Activated CD4-positive, alpha-beta memory T cell treated with anti-CD3 and anti-CD28 coated beads, Interleukin-2, amount 10 ng/mL, durations not matched to agents 7 days and 5 days (primary cell): Measurements from ENCODE around the gene GRB2. TPM values are rescaled to one million over a fixed set of nuclear protein-coding genes. Genes with fewer than 3 reads are reported as not detected.
"Not testable (repeated sequence)": the region's sequence is repeated elsewhere in the genome, so short reads cannot be mapped to it uniquely, and the experiment has no call there.

Source experiments
- CTCF ChIA-PET: fragments of 350-600 bp; sonication (Branson Sonifier 250); formaldehyde crosslinking; loops from one replicate; lab custom pipeline; 2021; ENCODE audit warnings: antibody characterized with exemption, inconsistent platforms; lab: Charles Lee
- POLR2A ChIA-PET: fragments of 350-600 bp; sonication (Branson Sonifier 250); formaldehyde crosslinking; loops from one replicate; lab custom pipeline; 2021; ENCODE audit warnings: antibody characterized with exemption; lab: Charles Lee
- DNase-seq: peaks from one replicate; pipeline ENCODE4 v3.0.0-alpha.2; 2020
- H3K27ac Mint-ChIP-seq: one replicate; pipeline ENCODE4 v1.8.0; 2021; ENCODE audit warnings: mild to moderate bottlenecking, mixed read lengths
- H3K27me3 Mint-ChIP-seq: one replicate; pipeline ENCODE4 v1.8.0; 2021; ENCODE audit warnings: mixed read lengths
- H3K36me3 Mint-ChIP-seq: one replicate; pipeline ENCODE4 v1.8.0; 2021; ENCODE audit warnings: low read depth, mixed read lengths
- H3K4me1 Mint-ChIP-seq: one replicate; pipeline ENCODE4 v1.8.0; 2021; ENCODE audit warnings: mixed read lengths
- H3K4me3 Mint-ChIP-seq: one replicate; pipeline ENCODE4 v1.8.0; 2021; ENCODE audit warnings: mild to moderate bottlenecking, mixed read lengths
- H3K9me3 Mint-ChIP-seq: one replicate; pipeline ENCODE4 v1.8.0; 2021; ENCODE audit warnings: mixed read lengths
- total RNA-seq, 2 experiments: library from RNA; stranded (reverse); gene quantifications; one replicate each; pipeline ENCODE4 v1.2.3, GENCODE V29; 2021

The GRB2 gene
- total RNA-seq, 2 experiments from 2014 or later = 130 to 132 TPM

DNA sequence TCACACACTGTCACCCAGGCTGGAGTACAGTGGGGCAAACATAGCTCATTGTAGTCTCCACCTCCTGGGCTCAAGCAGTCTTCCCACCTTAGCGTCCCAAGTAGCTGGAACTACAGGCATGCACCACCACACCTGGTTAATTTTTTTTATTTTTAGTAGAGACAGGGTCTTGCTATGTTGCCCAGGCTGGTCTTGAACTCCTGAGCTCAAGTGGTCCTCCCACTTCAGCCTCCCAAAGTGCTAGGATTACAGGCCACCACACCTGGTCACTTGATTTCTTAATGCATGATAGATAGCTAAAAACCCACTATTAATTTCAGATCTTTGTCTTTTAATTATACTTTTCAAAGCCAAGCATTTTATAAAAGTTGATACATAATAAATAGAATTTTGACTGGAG lies 26.1 kb downstream of the GRB2 start:
- POLR2A ChIA-PET = interaction anchor here (1.1 to 1.8 kb wide), 3 partner anchors 16 to 63 kb away, joined by 3 to 6 read pairs (median 5); partner anchors contain the start of gene GRB2
- not testable (repeated sequence) for H3K4me1 Mint-ChIP-seq, H3K4me3 Mint-ChIP-seq, H3K9me3 Mint-ChIP-seq, H3K27me3 Mint-ChIP-seq, DNase-seq, H3K27ac Mint-ChIP-seq
- CTCF ChIA-PET = interaction anchor here (0.7 to 1.8 kb wide), 8 partner anchors 14 to 143 kb away, joined by 3 to 8 read pairs (median 4); partner anchors contain the start of genes MIF4GD and SLC25A19
- peaks cover 17% of the 10 kb centered on the region for H3K36me3 Mint-ChIP-seq

DNA sequence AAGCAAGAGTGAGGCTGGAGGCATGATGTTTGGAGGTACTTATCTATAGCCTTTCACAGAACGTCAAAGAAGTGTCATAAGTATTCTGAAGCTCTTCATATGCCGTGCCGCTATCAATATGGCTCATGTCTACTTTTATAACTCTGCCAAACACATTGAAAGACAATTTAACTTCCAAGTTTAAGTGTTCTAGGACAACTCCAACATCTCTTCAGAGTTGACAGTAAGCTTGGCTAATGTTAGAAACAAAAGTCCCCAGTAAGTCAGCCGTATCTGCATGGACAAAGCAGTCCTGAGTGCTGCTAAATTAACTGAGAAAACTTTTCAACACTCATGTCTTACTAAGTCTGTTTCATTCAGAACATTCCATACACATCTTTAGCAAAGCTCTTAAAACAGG lies 32.2 kb downstream of the GRB2 start:
- Mint-ChIP-seq H3K4me1 (peaks cover 39% of the 10 kb centered on the region), H3K36me3 (peaks cover 33% of the 10 kb centered on the region), H3K4me3 (no peak overlapping the region), H3K9me3 (no peaks in the 10 kb centered on the region), H3K27me3 (no peaks in the 10 kb centered on the region), H3K27ac (no peak overlapping the region)
- DNase-seq = no peak
- CTCF ChIA-PET = interaction anchor here (0.6 to 2.5 kb wide), 3 partner anchors 11 to 51 kb away, joined by 3 to 18 read pairs (median 5); no protein-coding TSS in a partner anchor
- POLR2A ChIA-PET = interaction anchor here (0.9 to 1.3 kb wide), 4 partner anchors 15 to 32 kb away, joined by 3 to 4 read pairs (median 3); partner anchors contain the start of gene GRB2

DNA sequence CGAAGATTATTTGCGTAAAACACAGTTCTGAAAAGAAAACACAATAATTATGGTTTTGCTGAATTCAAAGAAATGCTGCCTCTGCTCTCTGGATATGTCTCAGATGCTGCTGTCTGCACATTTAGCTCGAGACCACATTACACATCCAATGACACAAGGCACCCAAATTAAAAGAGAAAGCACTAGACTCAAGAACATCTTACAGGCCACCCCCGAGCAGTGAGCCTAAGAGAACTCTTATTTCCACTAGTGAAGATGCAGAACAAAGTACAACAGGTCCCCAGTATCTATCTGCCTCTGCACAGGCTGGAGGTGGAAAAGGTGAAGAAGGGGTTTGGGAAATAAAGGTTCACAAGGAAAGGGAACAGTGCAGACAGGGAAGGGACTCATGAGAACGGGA lies 33.5 kb downstream of the GRB2 start:
- H3K27me3 Mint-ChIP-seq = no peaks in the 10 kb centered on the region

DNA sequence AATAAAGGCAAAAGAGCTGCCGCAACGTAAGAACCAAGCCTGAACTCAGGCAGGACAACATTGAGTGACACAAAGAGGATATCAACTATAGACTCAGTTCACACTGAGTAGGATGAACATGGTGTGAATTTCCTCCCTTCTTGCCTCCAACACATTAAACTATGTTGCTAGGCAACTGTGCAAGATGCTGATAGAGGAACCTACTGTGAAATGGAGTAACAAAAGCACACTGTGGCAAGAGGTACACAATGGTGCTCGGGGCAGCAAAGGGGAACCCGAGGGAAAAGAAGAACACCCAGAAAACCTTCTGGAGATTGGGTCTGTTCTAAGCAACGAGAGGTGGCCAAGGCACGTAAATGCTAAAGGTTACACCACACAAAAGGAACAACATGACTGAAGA lies 34.1 kb downstream of the GRB2 start:
- Mint-ChIP-seq H3K4me3 (no peak overlapping the region), H3K27me3 (no peaks in the 10 kb centered on the region), H3K4me1 (peaks cover 55% of the 10 kb centered on the region), H3K9me3 (no peaks in the 10 kb centered on the region), H3K27ac (peak overlapping the region; percentile 41), H3K36me3 (peaks cover 28% of the 10 kb centered on the region)
- POLR2A ChIA-PET = no interaction called here
- CTCF ChIA-PET = interaction anchor here (0.6 to 2.5 kb wide), 3 partner anchors 30 to 100 kb away, joined by 3 to 18 read pairs (median 4); partner anchors contain the start of gene MIF4GD
- DNase-seq = no peak

More for the DNA sequence above, 33.5 kb downstream of the GRB2 start:
- Mint-ChIP-seq H3K36me3 (peaks cover 33% of the 10 kb centered on the region), H3K4me1 (peaks cover 50% of the 10 kb centered on the region), H3K9me3 (no peaks in the 10 kb centered on the region), H3K4me3 (no peak overlapping the region), H3K27ac (peak overlapping the region; percentile 44)
- DNase-seq = no peak
- ChIA-PET CTCF (interaction anchor here (0.6 to 2.5 kb wide), 3 partner anchors 29 to 101 kb away, joined by 3 to 18 read pairs (median 4); partner anchors contain the start of gene MIF4GD), POLR2A (interaction anchor here (1.3 kb wide), 1 partner anchor 24 kb away, joined by 3 read pairs; no protein-coding TSS in a partner anchor)

DNA sequence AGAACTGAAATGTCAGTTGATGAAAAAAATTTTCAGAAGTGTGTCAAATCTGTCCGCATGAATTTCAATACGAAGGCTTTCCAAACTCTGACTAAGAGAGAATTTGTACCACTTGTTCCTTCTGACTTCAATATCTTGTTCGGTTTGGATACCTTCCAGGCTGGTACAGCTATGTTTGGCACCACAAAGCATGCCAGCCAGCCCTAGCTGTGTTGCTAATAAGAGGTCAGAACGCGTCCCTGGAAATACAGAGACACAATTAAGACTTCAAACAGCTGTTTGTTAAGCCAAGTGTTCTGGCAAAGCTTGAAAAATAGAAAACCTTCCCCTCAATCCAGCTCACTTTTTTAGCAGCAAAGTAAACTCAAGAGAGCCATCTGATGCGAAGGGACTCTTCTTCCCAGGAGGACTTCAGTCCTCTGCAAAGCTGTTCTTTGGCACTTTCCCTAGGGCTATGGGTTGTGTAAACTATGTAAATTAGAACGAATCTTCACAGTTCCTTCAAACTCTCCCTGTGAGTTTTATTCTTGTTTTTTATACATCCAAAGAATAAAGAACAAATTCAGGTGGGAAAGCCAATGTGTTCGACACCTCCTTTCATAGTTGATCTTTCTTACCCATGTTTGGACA lies 35.1 kb downstream of the GRB2 start:
- Mint-ChIP-seq H3K27ac (no peak overlapping the region), H3K27me3 (no peaks in the 10 kb centered on the region), H3K4me1 (peaks cover 65% of the 10 kb centered on the region), H3K4me3 (no peak overlapping the region), H3K9me3 (no peaks in the 10 kb centered on the region), H3K36me3 (peaks cover 26% of the 10 kb centered on the region)
- no peak for DNase-seq
- CTCF ChIA-PET = interaction anchor here (0.6 to 1.4 kb wide), 3 partner anchors 10 to 238 kb away, joined by 3 to 4 read pairs (median 3); no protein-coding TSS in a partner anchor
- POLR2A ChIA-PET = interaction anchor here (0.7 kb wide), 1 partner anchor 32 kb away, joined by 3 read pairs; no protein-coding TSS in a partner anchor

DNA sequence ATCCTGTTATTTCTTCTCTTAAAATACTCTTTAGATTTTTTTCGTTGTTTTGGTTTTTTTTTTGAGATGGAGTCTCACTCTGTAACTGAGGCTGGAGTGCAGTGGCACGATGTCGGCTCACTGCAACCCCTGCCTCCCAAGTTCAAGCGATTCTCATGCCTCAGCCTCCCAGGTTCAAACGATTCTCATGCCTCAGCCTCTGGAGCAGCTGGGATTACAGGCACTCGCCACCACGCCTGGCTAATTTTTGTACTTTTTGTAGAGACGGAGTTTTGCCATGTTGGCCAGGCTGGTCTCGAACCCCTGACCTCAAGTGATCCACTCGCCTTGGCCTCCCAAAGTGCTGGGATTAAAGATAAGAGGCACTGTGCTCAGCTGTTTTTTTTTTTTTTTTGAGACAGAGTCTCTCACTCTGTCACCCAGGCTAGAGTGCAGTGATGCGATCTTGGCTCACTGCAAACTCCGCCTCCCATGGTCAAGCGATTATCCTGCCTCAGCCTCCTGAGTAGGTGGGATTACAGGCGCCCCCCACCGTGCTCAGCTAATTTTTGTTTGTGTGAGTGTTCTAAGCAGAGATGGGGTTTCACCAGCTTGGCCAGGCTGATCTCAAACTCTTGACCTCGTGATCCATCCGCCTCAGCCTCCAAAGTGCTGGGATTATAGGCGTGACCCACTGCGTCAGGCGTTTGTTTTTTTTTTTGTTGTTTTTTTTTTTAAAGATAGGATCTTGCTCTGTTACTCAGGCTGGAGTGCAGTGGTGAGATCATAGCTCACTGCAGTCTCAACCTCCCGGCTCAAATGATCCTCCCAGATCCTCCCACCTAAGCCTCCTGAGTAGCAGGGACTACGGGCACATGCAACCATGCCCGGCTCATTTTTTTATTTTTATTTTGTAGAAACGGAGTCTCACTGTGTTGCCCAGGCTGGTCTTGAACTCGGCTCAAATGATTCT lies 37.4 kb downstream of the GRB2 start:
- not testable (repeated sequence) for H3K9me3 Mint-ChIP-seq, H3K27ac Mint-ChIP-seq, H3K4me3 Mint-ChIP-seq, DNase-seq, H3K27me3 Mint-ChIP-seq
- ChIA-PET CTCF (interaction anchor here (0.6 kb wide), 1 partner anchor 481 kb away, joined by 3 read pairs; no protein-coding TSS in a partner anchor), POLR2A (interaction anchor here (0.6 to 1.5 kb wide), 2 partner anchors 12 to 29 kb away, joined by 3 to 4 read pairs; no protein-coding TSS in a partner anchor)
- Mint-ChIP-seq H3K4me1 (peaks cover 78% of the 10 kb centered on the region), H3K36me3 (peaks cover 15% of the 10 kb centered on the region)

DNA sequence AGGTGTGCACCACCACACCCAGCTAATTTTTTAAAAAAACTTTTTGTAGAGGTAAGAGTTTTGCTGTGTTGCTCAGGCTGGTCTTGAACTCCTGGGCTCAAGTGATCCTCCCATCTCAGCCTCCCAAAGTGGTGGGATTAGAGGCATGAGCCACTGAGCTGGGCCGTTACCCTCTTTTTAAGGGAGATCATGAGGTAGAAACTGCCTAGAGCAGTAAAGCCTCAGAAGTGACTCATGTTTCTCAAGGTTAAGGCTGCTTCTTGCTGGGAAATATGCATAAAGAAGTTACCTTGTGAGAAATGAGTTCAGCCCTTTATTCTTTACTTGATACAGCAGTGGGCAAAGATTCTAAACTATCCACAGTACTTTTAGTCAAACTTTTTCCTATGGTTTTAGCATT lies 38.2 kb downstream of the GRB2 start:
- H3K4me1 Mint-ChIP-seq = peaks cover 77% of the 10 kb centered on the region
- no peaks in the 10 kb centered on the region for H3K9me3 Mint-ChIP-seq
- DNase-seq = no peak
- H3K4me3 Mint-ChIP-seq = no peak overlapping the region
- H3K27ac Mint-ChIP-seq = no peak overlapping the region
- H3K36me3 Mint-ChIP-seq = peaks cover 13% of the 10 kb centered on the region
- H3K27me3 Mint-ChIP-seq = no peaks in the 10 kb centered on the region
- POLR2A ChIA-PET = no interaction called here
- CTCF ChIA-PET = no interaction called here

DNA sequence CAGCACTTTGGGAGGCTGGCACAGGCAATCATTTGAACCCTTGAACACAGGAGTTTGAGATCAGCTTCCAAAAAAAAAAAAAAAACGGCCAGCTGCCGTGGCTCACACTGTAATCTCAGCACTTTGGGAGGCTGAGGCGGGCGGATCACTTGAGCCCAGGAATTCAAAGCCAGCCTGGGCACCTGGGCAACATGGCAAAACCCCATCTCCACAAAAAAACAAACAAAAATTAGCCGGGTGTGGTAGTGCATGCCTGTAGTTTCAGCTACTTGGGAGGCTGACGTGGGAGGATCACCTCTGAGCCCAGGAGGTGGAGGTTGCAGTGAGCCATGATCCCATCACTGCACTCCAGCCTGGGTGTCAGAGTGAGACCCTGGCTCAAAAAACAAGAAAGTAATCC lies 39.0 kb downstream of the GRB2 start:
- Mint-ChIP-seq H3K36me3 (peaks cover 12% of the 10 kb centered on the region), H3K4me3 (no peak overlapping the region), H3K9me3 (no peaks in the 10 kb centered on the region), H3K4me1 (peaks cover 76% of the 10 kb centered on the region), H3K27ac (no peak overlapping the region), H3K27me3 (no peaks in the 10 kb centered on the region)
- POLR2A ChIA-PET = no interaction called here
- CTCF ChIA-PET = interaction anchor here (0.6 kb wide), 1 partner anchor 48 kb away, joined by 3 read pairs; no protein-coding TSS in a partner anchor
- no peak for DNase-seq

DNA sequence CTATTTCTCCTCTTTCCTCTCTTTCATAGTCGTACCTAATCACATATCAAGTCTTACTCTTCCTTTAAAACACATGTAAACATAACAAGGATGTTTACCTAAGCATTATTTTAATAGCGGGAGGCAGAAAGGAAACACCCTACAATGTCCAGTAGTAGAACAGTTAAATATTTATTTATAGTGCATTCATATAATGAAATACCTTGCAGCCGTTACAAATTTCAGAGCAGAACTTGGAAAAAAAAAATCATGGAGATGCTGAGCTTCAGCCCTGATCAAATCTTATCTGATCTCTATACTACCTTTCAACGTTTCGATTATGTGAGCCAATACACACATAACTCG lies 39.6 kb downstream of the GRB2 start:
- no peak for DNase-seq
- H3K9me3 Mint-ChIP-seq = no peaks in the 10 kb centered on the region
- peaks cover 77% of the 10 kb centered on the region for H3K4me1 Mint-ChIP-seq
- ChIA-PET CTCF (interaction anchor here (0.6 kb wide), 1 partner anchor 48 kb away, joined by 3 read pairs; no protein-coding TSS in a partner anchor), POLR2A (no interaction called here)
- H3K27me3 Mint-ChIP-seq = no peaks in the 10 kb centered on the region
- H3K4me3 Mint-ChIP-seq = no peak overlapping the region
- H3K27ac Mint-ChIP-seq = no peak overlapping the region
- peaks cover 8% of the 10 kb centered on the region for H3K36me3 Mint-ChIP-seq

DNA sequence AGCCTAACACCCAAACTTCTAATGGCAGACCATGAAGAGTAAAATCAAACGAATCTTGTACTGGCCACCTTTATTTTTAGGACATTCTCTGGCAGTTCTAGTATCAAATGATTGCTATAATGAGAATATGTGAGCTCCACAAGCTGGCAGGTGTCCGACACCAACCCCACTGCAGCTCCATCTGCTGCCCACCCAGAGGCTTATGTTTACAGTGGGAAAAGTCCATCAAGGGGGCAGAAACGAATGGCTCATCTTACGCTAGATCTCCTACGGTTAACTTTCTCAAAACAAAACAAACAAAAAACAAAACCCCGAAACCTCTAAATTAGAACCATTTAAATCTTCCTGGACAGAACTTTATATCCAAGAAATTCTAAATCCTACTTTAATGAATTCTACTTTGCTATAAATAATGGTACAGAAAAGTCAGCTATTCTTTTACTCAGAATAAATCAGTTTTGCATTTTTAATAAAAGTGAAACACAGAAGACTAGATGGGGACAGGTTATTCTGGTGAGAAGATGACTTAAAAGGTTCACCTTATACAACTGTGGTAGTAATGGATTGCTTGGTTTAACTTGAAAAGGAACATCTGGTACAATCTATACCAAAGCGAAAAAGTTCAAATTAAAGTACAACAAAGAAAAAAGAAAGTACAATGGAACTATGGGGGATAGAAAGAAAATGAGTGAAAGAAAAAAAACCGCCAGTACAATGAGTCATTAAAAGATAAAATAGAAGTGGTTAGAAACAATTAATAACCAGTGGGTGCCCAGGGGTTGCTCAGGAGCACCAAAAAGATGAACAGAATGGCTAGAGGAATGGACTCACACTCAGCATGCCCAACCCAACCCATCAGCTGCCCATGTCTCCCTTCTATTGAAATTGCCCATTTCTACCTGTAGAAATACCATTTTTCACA lies 40.2 kb downstream of the GRB2 start:
- no peaks in the 10 kb centered on the region for H3K9me3 Mint-ChIP-seq
- no peak overlapping the region for H3K4me3 Mint-ChIP-seq
- peaks cover 6% of the 10 kb centered on the region for H3K36me3 Mint-ChIP-seq
- H3K27ac Mint-ChIP-seq = no peak overlapping the region
- H3K4me1 Mint-ChIP-seq = peaks cover 81% of the 10 kb centered on the region
- ChIA-PET POLR2A (no interaction called here), CTCF (no interaction called here)
- no peaks in the 10 kb centered on the region for H3K27me3 Mint-ChIP-seq
- DNase-seq = no peak

DNA sequence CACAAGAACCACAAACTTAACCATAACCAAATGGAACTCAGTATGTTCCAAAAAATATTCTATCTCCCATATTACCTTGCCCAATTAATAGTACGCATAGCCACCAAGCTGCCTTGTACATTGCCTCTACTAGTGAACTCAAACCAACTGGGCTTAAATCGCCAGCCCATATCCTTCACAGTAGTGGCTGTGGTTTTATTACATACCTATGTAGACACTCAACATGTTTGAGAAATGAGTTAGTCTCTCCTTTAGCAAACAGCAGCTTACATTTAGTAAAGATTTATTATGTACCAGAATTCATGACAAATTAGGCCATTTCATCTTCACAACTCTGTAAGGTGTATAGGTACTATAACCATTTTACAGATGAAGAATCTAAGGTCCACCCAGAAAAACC lies 41.4 kb downstream of the GRB2 start:
- H3K27ac Mint-ChIP-seq = no peak overlapping the region
- H3K4me3 Mint-ChIP-seq = no peak overlapping the region

More for the DNA sequence above, 41.4 kb downstream of the GRB2 start:
- Mint-ChIP-seq H3K27me3 (no peaks in the 10 kb centered on the region), H3K36me3 (peaks cover 6% of the 10 kb centered on the region), H3K4me1 (peaks cover 84% of the 10 kb centered on the region), H3K9me3 (no peaks in the 10 kb centered on the region)
- POLR2A ChIA-PET = interaction anchor here (1.9 kb wide), 1 partner anchor 16 kb away, joined by 4 read pairs; no protein-coding TSS in a partner anchor
- DNase-seq = no peak
- CTCF ChIA-PET = no interaction called here
